ENCODE measurements around the gene ACTL6A. TPM values are rescaled to one million over a fixed set of nuclear protein-coding genes. Genes with fewer than 3 reads are reported as not detected.

The ACTL6A gene
- total RNA-seq, 1 experiment from 2014 or later: 74.5 TPM

- H4K5ac ChIP-seq (ENCODE audit: insufficient read length, low read depth, low read length): no peak overlapping the region
- H3K79me2 ChIP-seq (ENCODE audit: insufficient read depth, low read length): peaks cover 6% of the 10 kb centered on the region; the same call in 1 of the 2 replicates
- H3K9me3 ChIP-seq (ENCODE audit: control insufficient read depth, low read depth, low read length): no peaks in the 10 kb centered on the region
- H3K27me3 ChIP-seq (ENCODE audit: insufficient read depth, low read length): no peaks in the 10 kb centered on the region
- no peak for DNase-seq
- no peak overlapping the region for H3K56ac ChIP-seq (ENCODE audit: insufficient read length, low read depth, low read length)
- Mint-ChIP-seq H3K27me3 (ENCODE audit: low read depth) (no peaks in the 10 kb centered on the region), H3K4me1 (peaks cover 2 to 9% of the 10 kb centered on the region in 2 experiments; a peak in 3 of 4 replicates), H3K9me3 (no peaks in the 10 kb centered on the region), H3K36me3 (ENCODE audit: insufficient read depth in 1 of 3, low read depth in 3 of 3) (peaks cover 10 to 35% (median 35%) of the 10 kb centered on the region in 3 experiments; a peak in 6 of 7 replicates), H3K27ac (peak overlapping the region; percentile 100), H3K4me3 (peak overlapping the region; percentile 100)
- no peak overlapping the region for H2AFZ ChIP-seq (ENCODE audit: low read length)
- H3K23ac ChIP-seq (ENCODE audit: insufficient read length, low read depth, low read length): no peak overlapping the region
- H4K91ac ChIP-seq (ENCODE audit: insufficient read length, low read depth, low read length): no peak overlapping the region
- no peak overlapping the region for H3K4ac ChIP-seq (ENCODE audit: low read depth, low read length)
- no peak overlapping the region for H3T11ph ChIP-seq (ENCODE audit: low read length)
- no peak overlapping the region for H2AK5ac ChIP-seq (ENCODE audit: insufficient read length, low read length)
- no CpG with 5 or more reads among the region's 3 CpGs for WGBS (ENCODE audit: extremely low coverage, insufficient read length, low lambda C conversion rate)
- TF ChIP-seq CTCF (conservative IDR thresholded peaks at IDR 0.05): no peak
- no peak overlapping the region for H3K14ac ChIP-seq (ENCODE audit: insufficient read depth, low read length)
- peaks cover 7% of the 10 kb centered on the region for H3K79me1 ChIP-seq (ENCODE audit: insufficient read depth, low read depth, low read length, poor library complexity, severe bottlenecking)
- no peak overlapping the region for H2BK5ac ChIP-seq (ENCODE audit: insufficient read length, low read length)
- H2BK20ac ChIP-seq (ENCODE audit: low read depth, low read length, poor library complexity, severe bottlenecking): no peak overlapping the region
- H4K8ac ChIP-seq (replicated peaks; ENCODE audit: insufficient read length, low read depth, low read length): no peak overlapping the region
- H3K27ac ChIP-seq (ENCODE audit: insufficient read length, low read depth, low read length): peak overlapping the region; percentile 66
- H2BK120ac ChIP-seq (ENCODE audit: low read depth, low read length, poor library complexity, severe bottlenecking): no peak overlapping the region
- no peak overlapping the region for H3K18ac ChIP-seq (ENCODE audit: insufficient read length, low read depth, low read length)
- H3K4me1 ChIP-seq (ENCODE audit: insufficient read depth, low read length): no peaks in the 10 kb centered on the region
- H3K23me2 ChIP-seq (ENCODE audit: insufficient read length, low read depth, low read length, poor library complexity, severe bottlenecking): peaks cover 6% of the 10 kb centered on the region
- no peak overlapping the region for H2BK12ac ChIP-seq (ENCODE audit: insufficient read length, low read depth, low read length)
- H3K4me2 ChIP-seq (ENCODE audit: insufficient read depth, insufficient read length, low read length): peak overlapping the region; percentile 54
- no peak overlapping the region for H2BK15ac ChIP-seq (ENCODE audit: low read depth, low read length)
- no peaks in the 10 kb centered on the region for H4K20me1 ChIP-seq (ENCODE audit: control insufficient read depth, insufficient read depth, insufficient read length)
- H3K9ac ChIP-seq (ENCODE audit: extremely low read depth, insufficient read length, low read length): peak overlapping the region; percentile 93
Observed at GRCh38 chr3:179603831-179604230, 41.1 kb downstream of the ACTL6A start.
